HS-27A (cell line): ENCODE results near the gene ZCCHC7.
"Not testable (repeated sequence)": the region's sequence is repeated elsewhere in the genome, so short reads cannot be mapped to it uniquely, and the experiment has no call there.

ENCODE experiments used
- DNase-seq: peaks from one replicate; pipeline ENCODE4 v3.0.0-alpha.2; 2012; ENCODE audit warnings: low read depth, missing footprints

ZCCHC7 gene

GRCh38 chr9:37378613-37379004 lies 258.2 kb downstream of the ZCCHC7 start:
- no peak for DNase-seq

GRCh38 chr9:37379835-37380234 lies 259.5 kb downstream of the ZCCHC7 start:
- no peak for DNase-seq

- DNase-seq = no peak
These were observed 260.2 kb downstream of the ZCCHC7 start for GRCh38 chr9:37380570-37380969.

- DNase-seq = no peak
These were observed 260.8 kb downstream of the ZCCHC7 start for GRCh38 chr9:37381094-37381741.

GRCh38 chr9:37382161-37382981 lies 262.0 kb downstream of the ZCCHC7 start:
- DNase-seq = no peak

- DNase-seq = no peak
These were observed 262.6 kb downstream of the ZCCHC7 start for GRCh38 chr9:37382982-37383357.

- DNase-seq = no peak
These were observed 263.0 kb downstream of the ZCCHC7 start for GRCh38 chr9:37383393-37383792.

- DNase-seq = no peak
These were observed 263.7 kb downstream of the ZCCHC7 start for GRCh38 chr9:37383876-37384746.

GRCh38 chr9:37385286-37385685 lies 264.9 kb downstream of the ZCCHC7 start:
- DNase-seq = no peak

GRCh38 chr9:37386988-37387387 lies 266.6 kb downstream of the ZCCHC7 start:
- DNase-seq = no peak

GRCh38 chr9:37390759-37391158 lies 270.4 kb downstream of the ZCCHC7 start:
- DNase-seq = no peak

- DNase-seq = no peak
These were observed 271.9 kb downstream of the ZCCHC7 start for GRCh38 chr9:37392272-37392671.

GRCh38 chr9:37395229-37395628 lies 274.9 kb downstream of the ZCCHC7 start:
- DNase-seq = no peak

- DNase-seq = no peak
These were observed 275.3 kb downstream of the ZCCHC7 start for GRCh38 chr9:37395663-37396062.

GRCh38 chr9:37397948-37398347 lies 277.6 kb downstream of the ZCCHC7 start:
- DNase-seq = not testable (repeated sequence)

GRCh38 chr9:37398464-37399025 lies 278.2 kb downstream of the ZCCHC7 start:
- no peak for DNase-seq

GRCh38 chr9:37399336-37399735 lies 279.0 kb downstream of the ZCCHC7 start:
- DNase-seq = no peak

GRCh38 chr9:37404590-37404989 lies 284.2 kb downstream of the ZCCHC7 start:
- no peak for DNase-seq

GRCh38 chr9:37405350-37405749 lies 285.0 kb downstream of the ZCCHC7 start:
- DNase-seq = no peak

GRCh38 chr9:37405764-37406380 lies 285.5 kb downstream of the ZCCHC7 start:
- DNase-seq = no peak

- no peak for DNase-seq
These were observed 286.4 kb downstream of the ZCCHC7 start for GRCh38 chr9:37406603-37407401.
